GM18861 (cell line): ENCODE data around the gene SPIB.
"Not testable (repeated sequence)": the region's sequence is repeated elsewhere in the genome, so short reads cannot be mapped to it uniquely, and the experiment has no call there.

Experiments used
- ATAC-seq: cut with Tn5 transposase; IDR thresholded peaks from one replicate; pipeline ENCODE4 v1.9.1; 2021; ENCODE audit not compliant: unreplicated experiment

SPIB gene

GRCh38 chr19:50465986-50466705, 47.4 kb downstream of the SPIB start:
- ATAC-seq: no peak

- ATAC-seq: no peak
These were observed 47.9 kb downstream of the SPIB start for GRCh38 chr19:50466706-50467039.

- no peak for ATAC-seq
These were observed 48.8 kb downstream of the SPIB start for GRCh38 chr19:50467566-50467965.

- ATAC-seq: no peak
These were observed 50.1 kb downstream of the SPIB start for GRCh38 chr19:50468818-50469217.

GRCh38 chr19:50473336-50473735, 54.6 kb downstream of the SPIB start:
- ATAC-seq: not testable (repeated sequence)

GRCh38 chr19:50475101-50475568, 56.4 kb downstream of the SPIB start:
- ATAC-seq: no peak

- ATAC-seq: peak; percentile 11
These were observed 57.0 kb downstream of the SPIB start for GRCh38 chr19:50475736-50476223.

- ATAC-seq: peak; percentile 79
These were observed 57.6 kb downstream of the SPIB start, which contains the start of the genes EMC10 and GARIN5A for GRCh38 chr19:50476224-50476906. EMC10 (plus strand) TSS chr19:50476507; CDS start chr19:50476545, 38 bp downstream. GARIN5A (minus strand) TSS chr19:50476848; CDS start chr19:50476388, 460 bp downstream.

- no peak for ATAC-seq
These were observed 58.1 kb downstream of the SPIB start for GRCh38 chr19:50476907-50477238.

- no peak for ATAC-seq
These were observed 59.2 kb downstream of the SPIB start for GRCh38 chr19:50477751-50478515.

GRCh38 chr19:50478901-50479715, 60.4 kb downstream of the SPIB start:
- ATAC-seq: no peak

- no peak for ATAC-seq
These were observed 61.1 kb downstream of the SPIB start for GRCh38 chr19:50479761-50480251.

- ATAC-seq: no peak
These were observed 61.8 kb downstream of the SPIB start for GRCh38 chr19:50480281-50481111.
